Measurements from ENCODE around the gene CENPH.
"Not testable (repeated sequence)": the region's sequence is repeated elsewhere in the genome, so short reads cannot be mapped to it uniquely, and the experiment has no call there.

Gene CENPH

GRCh38 chr5:69250593-69250992 lies 61.2 kb downstream of the CENPH start:
- DNase-seq (ENCODE audit: low read depth in 2 of 2): no peak

GRCh38 chr5:69252437-69252836 lies 63.1 kb downstream of the CENPH start:
- no peak for DNase-seq (ENCODE audit: low read depth in 2 of 2)

GRCh38 chr5:69255940-69256339 lies 66.6 kb downstream of the CENPH start:
- DNase-seq (ENCODE audit: low read depth in 2 of 2): not testable (repeated sequence)

- no peak for DNase-seq (ENCODE audit: low read depth in 2 of 2)
These were observed 68.2 kb downstream of the CENPH start for GRCh38 chr5:69257577-69257976.
